CD4-positive, alpha-beta T cell (primary cell): ENCODE data around the gene STN1. TPM values are rescaled to one million over a fixed set of nuclear protein-coding genes. Genes with fewer than 3 reads are reported as not detected.
A peak's percentile ranks its signal among the peaks of the same experiment; 100 is the strongest.

Experiments
- ATAC-seq: fragments of 200-7000 bp; cut with Tn5 transposase; one replicate; pipeline ENCODE4 v1.10.0; 2022; ENCODE audit warnings: mild to moderate bottlenecking; ENCODE audit not compliant: poor library complexity
- CTCF ChIA-PET: fragments of 350-600 bp; sonication (Branson Sonifier 250); formaldehyde crosslinking; loops from one replicate; lab custom pipeline; 2021; ENCODE audit warnings: antibody characterized with exemption, inconsistent platforms; lab: Charles Lee
- POLR2A ChIA-PET: fragments of 350-600 bp; sonication (Branson Sonifier 250); formaldehyde crosslinking; loops from one replicate; lab custom pipeline; 2021; ENCODE audit warnings: antibody characterized with exemption, inconsistent platforms; lab: Charles Lee
- DNase-seq, 14 experiments: peaks; one replicate each; pipeline ENCODE4 v3.0.0-alpha.2; 2013 to 2020; ENCODE audit warnings: mixed read lengths in 2 of 14
- H3K27ac ChIP-seq, 2 donors: one replicate each; pipeline versions ENCODE4 v1.5.1 to v1.7.0; 2013; ENCODE audit warnings: low read length in 2 of 2, low read depth in 1 of 2, mild to moderate bottlenecking in 1 of 2
- H3K27me3 ChIP-seq, 2 experiments: 1 replicate in 1 of 2; 2 replicates in 1 of 2; pipeline versions ENCODE4 v1.6.1 to v1.7.0; 2013; ENCODE audit warnings: low read length in 2 of 2, control low read depth in 1 of 2, mild to moderate bottlenecking in 1 of 2, moderate library complexity in 1 of 2; ENCODE audit not compliant: insufficient read depth in 2 of 2, control insufficient read depth in 1 of 2
- H3K36me3 ChIP-seq: one replicate; pipeline ENCODE4 v1.6.1; 2013; ENCODE audit warnings: low read length, control low read depth; ENCODE audit not compliant: insufficient read depth
- H3K4me1 ChIP-seq: one replicate; pipeline ENCODE4 v1.6.1; 2013; ENCODE audit warnings: low read length, control low read depth; ENCODE audit not compliant: insufficient read depth
- H3K4me3 ChIP-seq: one replicate; pipeline ENCODE4 v1.5.1; 2013; ENCODE audit warnings: mild to moderate bottlenecking, low read length, moderate library complexity
- H3K9me3 ChIP-seq, 2 experiments: 1 replicate in 1 of 2; 2 replicates in 1 of 2; pipeline versions ENCODE4 v1.6.1 to v1.7.0; 2013; ENCODE audit warnings: low read length in 2 of 2, mild to moderate bottlenecking in 2 of 2, control low read depth in 1 of 2, moderate library complexity in 1 of 2; ENCODE audit not compliant: control insufficient read depth in 1 of 2, insufficient read depth in 1 of 2
- H3K27ac Mint-ChIP-seq: one replicate; pipeline ENCODE4 v1.8.0; 2020; ENCODE audit warnings: mixed read lengths
- H3K27me3 Mint-ChIP-seq: one replicate; pipeline ENCODE4 v1.8.0; 2021; ENCODE audit warnings: mixed read lengths
- H3K36me3 Mint-ChIP-seq: one replicate; pipeline ENCODE4 v1.8.0; 2021; ENCODE audit warnings: low read depth, mixed read lengths
- H3K4me1 Mint-ChIP-seq: one replicate; pipeline ENCODE4 v1.8.0; 2021; ENCODE audit warnings: low read depth, mixed read lengths
- H3K4me3 Mint-ChIP-seq: one replicate; pipeline ENCODE4 v1.8.0; 2020; ENCODE audit warnings: mild to moderate bottlenecking, mixed read lengths
- H3K9me3 Mint-ChIP-seq: one replicate; pipeline ENCODE4 v1.8.0; 2020; ENCODE audit warnings: mixed read lengths
- CTCF ChIP-seq: fragments of 200-600 bp; IDR thresholded peaks from one replicate; pipeline ENCODE4 v1.8.0; 2022; ENCODE audit warnings: antibody characterized with exemption, mild to moderate bottlenecking
- intact Hi-C, 2 experiments: fragments of 100-400 bp; cut with DNase I in 1 of 2; cut with micrococcal nuclease in 1 of 2; formaldehyde crosslinking; loops; one replicate each; pipeline versions ENCODE4 v1.15.1 to v1.9.0; 2023 to 2025; cut with DNase I, micrococcal nuclease
- total RNA-seq, 174 experiments: library from RNA in 2 of 174; stranded (reverse) in 2 of 174; gene quantifications; one replicate each; pipeline ENCODE4 v1.2.3 and lab custom pipeline; 2021 to 2026

The STN1 gene
- total RNA-seq, 2 experiments from 2014 or later = 13.0 to 13.4 TPM

GRCh38 chr10:103901299-103901698 lies 16.7 kb downstream of the STN1 start:
- Histone ChIP-seq H3K4me1 (peaks cover 26% of the 10 kb centered on the region), H3K4me3 (no peak overlapping the region), H3K9me3 (no peaks in the 10 kb centered on the region), H3K27ac (no peak overlapping the region), H3K36me3 (peaks cover 76% of the 10 kb centered on the region), H3K27me3 (no peaks in the 10 kb centered on the region)
- CTCF ChIA-PET = interaction anchor here (0.6 to 2.1 kb wide), 6 partner anchors 11 to 220 kb away, joined by 3 to 7 read pairs (median 4); no protein-coding TSS in a partner anchor
- POLR2A ChIA-PET = interaction anchor here (0.6 to 1.4 kb wide), 6 partner anchors 10 to 220 kb away, joined by 3 to 8 read pairs (median 3); partner anchors contain the start of gene SFR1
- ATAC-seq = peak; percentile 46
- TF ChIP-seq CTCF = no peak
- peak overlapping the region; percentile 67 for H3K27ac Mint-ChIP-seq
- H3K9me3 Mint-ChIP-seq = no peaks in the 10 kb centered on the region
- intact Hi-C loops = loop anchor here in 1 of 2 experiments (5.0 kb wide), 1 partner anchor 81 kb away; no protein-coding TSS in a partner anchor
- peaks cover 91% of the 10 kb centered on the region for H3K36me3 Mint-ChIP-seq
- peak overlapping the region; percentile 51 for H3K4me3 Mint-ChIP-seq
- peaks cover 38% of the 10 kb centered on the region for H3K4me1 Mint-ChIP-seq
- DNase-seq = peak in 4 of 14 experiments; percentile 19 to 51 (median 40)
- H3K27me3 Mint-ChIP-seq = no peaks in the 10 kb centered on the region

GRCh38 chr10:103899312-103899711 lies 18.7 kb downstream of the STN1 start:
- Histone ChIP-seq H3K27me3 (no peaks in the 10 kb centered on the region), H3K9me3 (no peaks in the 10 kb centered on the region), H3K4me3 (no peak overlapping the region), H3K27ac (no peak overlapping the region), H3K36me3 (peaks cover 76% of the 10 kb centered on the region), H3K4me1 (peaks cover 34% of the 10 kb centered on the region)
- H3K27ac Mint-ChIP-seq = no peak overlapping the region
- no peak overlapping the region for H3K4me3 Mint-ChIP-seq
- ChIA-PET POLR2A (no interaction called here), CTCF (no interaction called here)
- H3K27me3 Mint-ChIP-seq = no peaks in the 10 kb centered on the region
- no peaks in the 10 kb centered on the region for H3K9me3 Mint-ChIP-seq
- no peak for TF ChIP-seq CTCF
- DNase-seq (no peak), ATAC-seq (no peak)
- peaks cover 97% of the 10 kb centered on the region for H3K36me3 Mint-ChIP-seq
- peaks cover 42% of the 10 kb centered on the region for H3K4me1 Mint-ChIP-seq
- intact Hi-C loops = no loop called here

- peaks cover 76% of the 10 kb centered on the region for H3K36me3 ChIP-seq
- peaks cover 44% of the 10 kb centered on the region for H3K4me1 Mint-ChIP-seq
- no peaks in the 10 kb centered on the region for H3K9me3 ChIP-seq
- ChIA-PET CTCF (no interaction called here), POLR2A (interaction anchor here (1.3 kb wide), 1 partner anchor 14 kb away, joined by 5 read pairs; no protein-coding TSS in a partner anchor)
- no peak overlapping the region for H3K27ac Mint-ChIP-seq
- H3K4me1 ChIP-seq = peaks cover 38% of the 10 kb centered on the region
- DNase-seq (no peak), ATAC-seq (no peak)
- H3K9me3 Mint-ChIP-seq = no peaks in the 10 kb centered on the region
- peaks cover 98% of the 10 kb centered on the region for H3K36me3 Mint-ChIP-seq
- no peak overlapping the region for H3K27ac ChIP-seq
- no peak overlapping the region for H3K4me3 Mint-ChIP-seq
- no peaks in the 10 kb centered on the region for H3K27me3 Mint-ChIP-seq
- no peak for TF ChIP-seq CTCF
- H3K4me3 ChIP-seq = no peak overlapping the region
- intact Hi-C loops = no loop called here
- no peaks in the 10 kb centered on the region for H3K27me3 ChIP-seq
Measured at GRCh38 chr10:103897241-103897774, 20.7 kb downstream of the STN1 start.
